Measurements from ENCODE around the gene C2CD2L.
A peak's percentile ranks its signal among the peaks of the same experiment; 100 is the strongest.
"Not testable (repeated sequence)": the region's sequence is repeated elsewhere in the genome, so short reads cannot be mapped to it uniquely, and the experiment has no call there.

Gene C2CD2L

DNA sequence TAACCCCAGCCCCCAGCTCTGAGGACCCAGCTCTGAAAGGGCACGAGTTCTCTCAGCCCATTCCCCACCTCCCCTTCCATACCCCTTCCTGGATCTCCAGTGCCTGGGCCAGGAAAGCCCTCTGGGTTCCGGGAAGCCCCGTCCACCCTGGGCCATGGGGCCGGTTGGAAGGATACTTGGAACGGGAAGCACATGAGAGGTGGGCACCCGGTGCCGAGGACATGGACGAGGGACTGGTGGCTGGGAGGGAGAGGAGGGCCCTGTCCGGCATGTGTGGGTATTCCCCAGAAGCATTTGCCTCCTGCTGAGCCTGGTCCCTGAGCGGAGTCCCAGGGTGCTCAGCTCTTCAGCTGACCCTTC, 9.1 kb downstream of the C2CD2L start:
- DNase-seq, result no peak

DNA sequence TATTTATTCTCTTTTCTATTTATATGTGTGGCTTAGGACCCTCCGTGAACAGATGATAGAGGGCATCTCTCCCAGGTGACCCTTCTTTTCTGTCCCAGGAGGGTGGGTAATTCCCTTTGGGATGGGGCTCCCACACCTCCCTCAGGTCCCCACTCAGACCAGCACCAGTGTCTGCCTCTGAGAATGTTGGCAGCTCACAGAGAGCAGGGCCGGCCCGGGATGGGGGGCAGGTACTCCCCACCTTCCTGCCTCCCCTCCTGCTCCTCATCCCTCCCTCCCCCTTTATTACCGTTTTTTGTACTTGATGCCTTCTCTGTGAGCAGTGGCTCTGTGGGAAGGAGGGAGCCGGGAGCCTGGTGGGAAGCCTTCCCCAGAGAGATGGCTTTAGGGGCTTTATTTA, 9.5 kb downstream of the C2CD2L start:
- DNase-seq, result no peak

DNA sequence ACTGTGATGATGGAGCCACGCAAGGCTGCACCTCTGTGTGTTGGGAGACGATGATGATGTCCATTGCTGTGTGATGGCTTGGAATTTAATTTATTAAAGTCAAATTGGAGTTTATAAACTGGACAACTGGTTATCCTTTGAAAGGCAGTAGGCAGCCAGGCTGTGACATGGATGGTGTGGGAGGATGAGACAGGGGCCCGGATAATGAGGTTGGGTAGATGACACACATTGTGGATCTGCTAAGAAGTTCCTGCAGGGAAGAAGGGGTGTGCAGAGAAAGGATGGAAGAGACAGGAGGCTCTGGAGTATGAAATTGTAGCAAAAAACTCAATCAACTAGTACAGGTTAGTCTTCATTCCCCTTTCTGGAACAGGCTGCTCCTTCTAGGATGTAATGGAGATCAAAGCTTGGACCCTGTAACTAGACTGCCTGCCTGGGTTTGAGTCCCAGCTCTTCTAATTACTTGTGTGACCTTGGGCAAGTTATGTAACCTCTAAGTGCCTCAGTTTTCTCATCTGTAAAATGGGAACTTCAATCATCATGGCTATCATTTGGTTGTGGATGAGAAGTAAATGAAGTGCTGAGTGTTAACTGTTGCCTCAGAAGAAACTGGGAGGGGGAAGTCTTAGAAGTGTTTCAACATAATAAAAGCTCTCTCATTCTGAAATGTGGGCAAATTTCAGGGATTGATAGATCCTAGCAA, 10.0 kb downstream of the C2CD2L start:
- DNase-seq, result no peak

DNA sequence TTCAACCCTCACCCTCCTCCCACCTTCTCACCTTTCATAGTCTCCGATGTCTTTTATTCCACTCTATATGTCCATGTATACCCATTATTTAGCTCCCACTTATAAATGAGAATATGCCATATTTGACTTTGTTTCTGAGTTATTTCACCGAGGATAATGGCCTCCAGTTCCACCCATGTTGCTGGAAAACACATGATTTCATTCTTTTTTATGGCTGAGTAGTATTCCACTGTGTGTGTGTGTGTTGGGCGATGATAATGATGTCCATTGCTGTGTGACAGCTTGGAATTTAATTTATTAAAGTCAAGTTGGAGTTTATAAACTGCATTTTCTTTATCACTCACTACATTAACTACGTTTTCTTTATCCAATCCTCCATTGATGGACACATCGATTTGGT, 11.1 kb downstream of the C2CD2L start:
- DNase-seq, result no peak

DNA sequence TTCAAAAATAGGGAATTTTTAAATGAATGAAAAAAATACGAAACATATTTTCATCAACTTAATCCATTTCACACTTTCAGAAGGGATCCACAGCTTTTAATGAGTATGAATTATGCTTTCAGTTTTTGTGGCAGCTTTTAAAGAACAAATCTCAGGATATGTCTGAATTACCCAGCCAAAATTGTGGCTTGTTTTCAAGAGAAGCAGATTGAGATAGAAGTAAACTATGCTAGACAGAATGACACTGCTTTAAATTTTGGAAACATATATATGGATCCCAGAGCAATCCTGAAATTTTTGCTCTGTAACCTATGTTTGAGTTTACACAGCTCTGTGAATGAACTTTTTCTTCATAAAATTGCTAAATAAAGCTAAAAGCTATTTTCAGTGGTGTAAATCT, 11.8 kb downstream of the C2CD2L start:
- no peak for DNase-seq

DNA sequence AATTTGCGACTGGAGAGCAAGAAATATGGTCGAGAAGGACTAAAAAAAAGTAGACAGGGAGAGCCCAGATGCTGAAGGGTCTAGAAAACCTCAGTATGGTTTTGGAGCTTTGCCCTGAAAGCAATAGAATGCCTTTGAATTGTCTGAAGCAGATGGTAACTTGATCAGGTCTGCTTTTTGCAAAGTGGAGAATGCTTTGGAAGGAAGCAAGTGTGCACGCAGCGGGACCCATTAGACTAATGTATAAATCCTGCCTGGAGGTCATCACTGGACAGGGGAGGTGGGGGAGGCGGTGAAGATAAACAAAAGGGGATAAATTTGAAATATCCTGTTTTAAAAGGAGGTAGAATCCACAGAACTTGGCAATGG, 13.5 kb downstream of the C2CD2L start:
- no peak for DNase-seq

DNA sequence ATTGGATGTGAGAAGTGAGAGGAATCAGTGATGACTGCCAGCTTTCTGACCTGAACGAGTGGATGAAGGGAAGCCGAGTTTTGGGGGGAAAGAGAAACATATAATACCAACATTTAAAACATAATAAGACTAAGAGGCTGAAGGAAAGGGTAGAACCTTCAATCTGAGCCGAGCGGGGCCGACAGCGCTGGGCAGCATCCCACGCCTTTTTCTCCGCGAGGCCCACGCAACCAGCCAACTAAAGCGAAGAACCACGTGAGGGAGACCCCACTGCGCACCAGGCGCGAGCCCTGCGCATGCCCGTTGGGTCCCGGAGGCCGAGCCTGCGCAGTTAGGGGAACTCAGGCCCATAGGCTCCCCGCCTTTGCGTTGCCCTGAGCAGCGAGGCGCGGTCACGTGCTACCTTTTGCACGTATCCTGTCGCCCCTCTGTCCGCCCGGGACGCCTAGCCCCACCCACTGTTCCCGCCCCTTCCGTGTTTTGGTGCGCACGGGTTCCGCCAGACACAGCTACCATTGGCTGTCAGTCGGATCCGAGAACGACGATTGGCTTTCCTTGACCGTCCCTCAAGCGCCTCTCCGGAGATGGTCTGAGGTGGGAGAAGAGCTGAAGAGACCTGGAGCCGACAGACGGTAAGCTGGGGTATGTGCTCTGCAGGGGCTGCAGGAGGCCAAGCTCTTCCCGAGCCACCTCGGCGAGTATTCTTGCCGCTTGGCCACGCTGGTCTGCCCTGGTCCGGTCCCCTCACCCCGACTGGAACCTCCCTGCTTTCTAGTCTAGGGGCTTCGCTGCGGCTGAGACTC, 14.1 kb downstream of the C2CD2L start, which contains the start of gene HINFP:
HINFP (plus strand) TSS at position 573 of the 803 bp plus-strand sequence. CDS start 5,365 bp downstream, outside the sequence.
- DNase-seq, result peak; percentile 100

DNA sequence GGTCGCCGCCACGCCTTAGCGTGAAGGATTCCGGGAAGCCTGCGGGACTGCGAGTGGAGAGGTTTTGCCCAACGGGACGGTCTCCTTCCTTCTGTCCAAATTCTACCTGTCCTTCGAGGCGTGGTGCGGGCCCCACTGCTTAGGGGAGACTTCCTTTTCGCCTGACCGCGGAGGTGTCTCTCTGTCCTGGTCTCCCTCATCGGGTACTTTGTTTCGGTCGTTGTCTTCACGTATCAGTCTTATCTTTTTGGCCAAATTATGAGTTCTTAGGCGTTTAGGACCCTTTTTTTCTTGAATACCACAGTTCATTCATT, 14.6 kb downstream of the C2CD2L start:
- DNase-seq, result no peak

DNA sequence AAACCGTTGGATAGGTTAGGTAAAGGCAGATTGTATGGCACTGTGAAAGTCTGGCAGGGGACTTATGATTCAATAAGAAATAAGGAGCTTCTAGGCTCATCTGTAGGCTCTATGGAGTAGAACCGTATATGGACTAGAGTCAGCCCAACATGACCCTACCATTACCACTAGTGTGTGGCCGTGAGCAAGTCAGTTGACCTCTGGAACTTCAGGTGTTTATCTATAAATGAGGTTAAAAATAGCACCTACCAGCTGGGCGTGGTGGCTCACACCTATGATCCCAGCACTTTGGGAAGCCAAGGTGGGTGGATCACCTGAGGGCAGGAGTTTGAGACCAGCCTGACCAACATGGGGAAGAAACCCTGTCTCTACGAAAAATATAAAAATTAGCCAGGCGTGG, 18.7 kb downstream of the C2CD2L start:
- DNase-seq, result no peak

DNA sequence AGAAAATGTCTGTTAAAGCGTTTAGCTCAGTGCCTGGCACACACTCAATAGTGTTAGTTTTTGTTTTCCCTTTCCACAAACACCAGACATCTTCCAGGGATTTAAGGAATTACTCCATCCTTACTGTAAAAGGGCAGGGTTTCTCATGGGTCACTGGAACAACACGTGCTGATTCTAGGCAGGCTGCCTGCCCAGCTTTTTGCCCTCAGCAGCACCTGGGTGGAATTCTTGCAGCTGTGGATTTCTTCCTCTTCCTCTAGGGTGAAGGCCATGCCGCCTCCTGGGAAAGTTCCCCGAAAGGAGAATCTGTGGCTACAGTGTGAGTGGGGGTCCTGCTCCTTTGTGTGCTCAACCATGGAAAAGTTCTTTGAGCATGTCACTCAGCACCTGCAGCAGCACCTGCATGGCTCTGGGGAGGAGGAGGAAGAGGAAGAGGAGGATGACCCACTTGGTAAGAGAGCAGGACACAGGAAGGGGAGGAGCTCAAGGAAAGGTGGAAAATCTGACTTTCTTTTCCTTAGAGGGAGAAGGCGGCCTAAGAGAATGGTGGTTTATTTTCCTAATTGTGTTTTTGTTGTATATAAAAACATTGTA, 19.6 kb downstream of the C2CD2L start:
- no peak for DNase-seq

DNA sequence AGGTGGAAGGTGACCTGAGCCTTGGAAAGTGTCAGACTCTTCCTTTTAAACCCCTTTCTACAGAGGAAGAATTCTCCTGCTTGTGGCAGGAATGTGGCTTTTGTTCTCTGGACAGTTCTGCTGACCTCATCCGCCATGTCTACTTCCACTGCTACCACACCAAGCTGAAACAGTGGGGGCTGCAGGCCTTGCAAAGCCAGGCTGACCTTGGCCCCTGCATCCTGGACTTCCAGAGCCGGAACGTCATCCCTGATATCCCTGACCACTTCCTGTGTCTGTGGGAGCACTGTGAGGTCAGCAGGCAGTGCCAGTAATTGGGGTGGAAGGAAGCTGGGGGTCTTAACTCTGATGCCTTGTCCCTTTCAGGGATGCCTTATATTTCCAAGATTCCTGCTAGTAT, 23.5 kb downstream of the C2CD2L start:
- no peak for DNase-seq

DNA sequence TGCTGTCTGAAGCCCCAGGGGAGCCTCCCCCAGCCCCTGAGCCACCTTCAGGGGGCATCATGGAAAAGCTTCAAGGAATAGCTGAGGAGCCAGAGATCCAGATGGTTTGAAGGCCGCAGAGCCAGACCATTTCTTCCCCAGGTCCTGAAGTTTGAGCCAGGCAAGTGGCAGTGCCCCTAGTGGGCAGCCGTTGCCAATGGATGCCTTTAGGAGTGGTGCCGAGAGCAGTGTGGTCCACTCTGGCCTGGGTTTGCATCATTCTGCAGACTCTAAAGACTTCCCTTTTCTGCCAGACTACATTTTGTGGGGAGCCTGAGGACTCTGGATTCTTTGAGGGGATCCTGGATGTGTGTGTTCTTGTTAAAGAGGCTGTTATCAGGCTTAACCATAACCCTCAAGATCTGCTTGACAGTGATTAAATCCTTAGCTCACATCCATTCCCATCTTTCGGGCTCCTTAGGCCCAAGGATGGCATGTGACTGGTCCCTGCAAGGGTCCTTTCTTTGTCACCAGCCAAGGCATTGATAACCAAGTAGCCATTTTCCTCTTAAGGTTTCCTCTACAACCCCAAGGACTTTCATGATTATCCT, 27.3 kb downstream of the C2CD2L start:
- no peak for DNase-seq

DNA sequence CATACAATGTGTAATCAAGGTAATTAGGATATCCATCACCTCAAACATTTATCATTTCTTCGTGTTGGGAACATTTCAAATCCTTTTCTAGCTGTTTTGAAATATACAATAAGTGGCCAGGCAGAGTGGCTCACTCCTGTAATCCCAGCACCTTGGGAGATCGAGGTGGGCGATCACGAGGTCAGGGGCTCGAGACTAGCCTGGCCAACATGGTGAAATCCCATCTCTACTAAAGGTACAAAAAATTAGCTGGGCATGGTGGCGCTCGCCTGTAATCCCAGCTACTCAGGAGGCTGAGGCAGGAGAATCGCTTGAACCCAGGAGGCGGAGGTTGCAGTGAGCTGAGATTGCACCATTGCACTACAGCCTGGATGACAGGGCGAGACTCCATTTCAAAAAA, 32.1 kb downstream of the C2CD2L start:
- not testable (repeated sequence) for DNase-seq

DNA sequence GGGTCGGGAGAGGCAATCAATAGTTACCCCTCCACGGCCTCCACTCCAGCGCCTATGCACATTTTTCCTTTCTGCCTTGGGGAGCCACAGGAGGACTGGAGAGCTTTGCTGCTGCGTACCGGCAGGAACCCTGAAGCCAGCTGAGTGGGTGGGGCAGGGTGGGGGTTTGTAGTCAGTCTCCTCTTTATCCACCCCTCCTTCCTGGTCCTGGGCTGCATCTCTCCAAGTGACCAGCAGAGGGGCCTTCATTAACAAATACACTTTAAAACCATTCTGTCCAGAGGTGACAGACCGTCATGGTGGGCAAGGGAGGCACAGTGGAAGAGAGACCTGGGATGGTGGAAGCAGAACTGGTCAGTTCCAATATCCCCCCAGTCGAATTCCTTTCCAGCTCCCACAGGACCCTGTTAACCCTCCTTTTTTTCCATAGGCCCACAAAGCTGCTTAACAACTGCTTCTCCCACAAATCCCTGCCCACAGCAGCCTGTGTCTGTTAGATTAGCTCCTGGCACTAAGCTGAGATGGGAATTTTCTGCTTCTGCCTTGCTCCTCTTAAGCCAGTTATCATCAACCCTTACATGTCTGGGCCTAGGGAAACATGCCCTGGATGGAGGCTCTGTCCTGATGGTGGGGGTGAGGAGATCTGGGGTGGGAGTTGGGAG, 37.8 kb downstream of the C2CD2L start:
- peak; percentile 38 for DNase-seq

DNA sequence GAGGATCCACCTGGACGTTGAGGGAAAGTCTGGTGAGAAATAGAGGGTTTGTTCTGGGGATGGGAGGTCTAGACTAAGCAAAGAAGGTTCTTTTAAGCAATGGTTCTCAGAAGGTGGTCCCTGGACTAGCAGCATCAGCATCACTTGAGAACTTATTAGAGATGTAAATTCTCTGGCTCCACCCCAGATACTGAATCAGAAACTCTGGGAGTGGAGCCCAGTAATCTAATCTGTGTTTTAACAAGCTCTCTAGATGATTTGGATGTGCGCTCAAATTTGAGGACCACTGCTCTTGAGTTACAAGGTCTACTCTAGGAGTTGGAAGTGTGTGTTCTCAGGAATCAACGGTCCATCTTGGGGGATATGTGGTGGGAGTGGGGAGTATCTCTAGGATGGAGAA, 38.4 kb downstream of the C2CD2L start:
- no peak for DNase-seq

DNA sequence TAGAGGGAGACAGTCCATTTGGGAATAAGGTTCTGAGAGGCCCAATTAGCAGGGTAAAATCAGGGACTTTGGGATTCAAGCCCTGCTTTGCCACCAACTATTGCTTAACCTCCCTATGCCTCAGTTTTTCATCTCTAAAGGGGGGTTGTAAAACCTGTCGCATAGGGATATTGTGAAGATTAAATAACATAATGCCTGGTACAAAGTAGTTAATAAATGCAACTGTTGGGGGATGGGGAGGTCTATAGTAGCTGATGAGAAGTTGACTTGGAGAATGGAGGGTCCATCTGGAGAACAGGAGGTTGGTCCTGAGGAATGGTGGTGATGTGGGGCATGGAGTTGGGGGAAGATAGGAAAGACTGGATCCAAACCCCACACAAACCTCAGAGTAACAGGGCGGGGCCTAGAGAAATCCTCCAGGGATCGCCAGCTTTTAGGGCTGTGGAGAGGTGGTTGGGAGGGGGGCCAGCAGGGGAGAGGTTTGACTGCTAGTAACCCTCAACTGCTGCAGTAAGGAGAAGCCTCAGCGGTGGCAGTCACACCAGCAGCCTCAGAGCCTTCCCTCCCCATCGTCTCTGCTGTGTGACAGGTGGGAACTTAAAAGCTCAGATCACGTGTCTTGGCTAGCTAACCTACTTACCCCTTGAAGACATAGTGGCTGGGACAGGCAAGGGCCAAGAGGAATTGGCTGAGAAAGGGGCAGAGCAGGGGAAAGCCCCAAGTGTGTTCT, 40.6 kb downstream of the C2CD2L start:
- DNase-seq, result no peak

DNA sequence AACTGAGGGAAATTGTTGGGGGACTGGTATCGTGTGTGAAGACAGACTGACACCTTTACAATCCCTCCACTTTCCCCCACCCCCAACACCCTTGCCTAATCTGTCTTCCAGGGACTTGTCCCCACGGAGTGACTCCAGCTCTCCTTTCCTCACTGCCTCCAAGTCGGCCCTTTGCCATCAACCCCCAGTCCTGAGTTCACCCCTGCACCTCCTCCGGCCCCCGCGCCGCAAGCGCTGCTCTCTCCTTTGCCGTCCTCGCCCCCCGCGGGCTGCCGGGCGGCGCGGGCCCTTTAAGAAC, 41.5 kb downstream of the C2CD2L start:
- DNase-seq, result no peak

DNA sequence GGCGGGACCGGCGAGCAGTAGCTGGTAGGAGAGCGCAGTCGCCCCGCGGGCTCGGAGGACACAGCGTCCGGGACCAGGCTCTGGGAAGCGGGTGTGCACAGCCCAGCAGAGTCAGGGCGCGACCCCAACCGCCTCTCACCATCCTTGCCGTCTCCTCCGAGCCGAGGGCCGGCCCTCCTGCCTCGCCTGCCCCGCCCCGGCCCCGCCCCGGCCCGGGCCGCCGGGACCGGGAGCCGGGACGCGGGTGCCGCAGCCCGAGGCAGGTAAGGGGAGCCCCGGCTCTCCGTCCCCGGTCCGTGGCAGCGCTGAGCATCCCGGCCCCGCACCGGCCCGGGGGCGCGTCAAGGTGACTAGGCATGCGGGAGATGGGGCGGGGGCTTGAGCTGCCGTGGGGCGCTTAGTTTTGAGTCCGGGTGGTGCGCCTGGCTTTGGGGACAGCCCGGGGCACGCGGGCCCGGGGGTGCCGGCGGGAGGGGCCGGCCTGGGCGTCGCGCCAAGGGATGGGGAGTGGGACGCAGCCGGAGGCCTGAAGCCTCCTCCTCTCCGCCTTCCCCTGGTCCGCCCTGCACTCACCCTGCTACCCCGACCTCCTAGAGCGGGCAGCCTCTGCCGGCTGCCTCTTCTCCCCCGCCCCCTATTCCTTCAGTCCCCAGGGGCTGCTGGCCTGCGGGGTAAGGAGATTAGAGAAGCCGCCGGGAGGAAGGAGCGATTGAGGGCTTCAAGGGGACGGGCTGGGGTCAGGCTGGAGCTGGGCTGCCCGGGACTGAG, 42.1 kb downstream of the C2CD2L start, which contains the start of gene ABCG4:
ABCG4 (plus strand) TSS at position 35 of the 768 bp plus-strand sequence. CDS start 914 bp downstream, outside the sequence.
- DNase-seq, result peak; percentile 47

DNA sequence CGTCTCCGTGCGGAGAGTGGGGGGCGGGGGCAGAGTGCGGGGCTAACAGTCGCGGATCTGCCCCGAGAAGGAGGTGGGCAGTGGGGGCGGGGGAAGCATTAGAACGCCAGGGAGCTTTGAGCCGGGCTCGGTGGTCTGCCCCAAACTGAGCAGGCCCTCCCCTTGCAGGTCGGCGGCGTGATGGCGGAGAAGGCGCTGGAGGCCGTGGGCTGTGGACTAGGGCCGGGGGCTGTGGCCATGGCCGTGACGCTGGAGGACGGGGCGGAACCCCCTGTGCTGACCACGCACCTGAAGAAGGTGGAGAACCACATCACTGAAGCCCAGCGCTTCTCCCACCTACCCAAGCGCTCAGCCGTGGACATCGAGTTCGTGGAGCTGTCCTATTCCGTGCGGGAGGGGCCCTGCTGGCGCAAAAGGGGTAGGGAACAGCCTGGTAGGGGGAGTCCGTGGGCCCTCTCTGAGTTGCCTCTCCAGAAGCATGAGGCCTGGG, 42.7 kb downstream of the C2CD2L start:
- DNase-seq, result no peak

DNA sequence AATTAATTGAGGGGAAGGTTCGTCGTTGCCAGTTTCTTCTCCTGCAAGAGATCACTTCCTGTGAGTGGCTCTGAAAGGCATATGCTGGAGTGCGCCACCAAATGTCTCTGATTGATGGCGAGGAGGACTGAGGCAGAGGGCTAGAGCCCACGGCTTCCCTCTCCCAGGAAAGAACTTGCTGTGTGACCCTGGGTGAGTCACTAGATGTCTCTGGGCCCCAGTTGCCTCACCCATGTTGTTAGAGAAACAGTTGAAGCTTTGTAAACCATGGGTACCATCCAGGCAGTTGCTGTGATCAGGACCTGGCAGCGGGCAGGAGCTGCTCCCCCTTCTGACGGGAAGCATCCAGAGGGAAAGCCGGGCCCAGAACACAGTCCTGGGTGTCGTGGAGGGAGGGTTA, 44.9 kb downstream of the C2CD2L start:
- DNase-seq, result no peak

DNA sequence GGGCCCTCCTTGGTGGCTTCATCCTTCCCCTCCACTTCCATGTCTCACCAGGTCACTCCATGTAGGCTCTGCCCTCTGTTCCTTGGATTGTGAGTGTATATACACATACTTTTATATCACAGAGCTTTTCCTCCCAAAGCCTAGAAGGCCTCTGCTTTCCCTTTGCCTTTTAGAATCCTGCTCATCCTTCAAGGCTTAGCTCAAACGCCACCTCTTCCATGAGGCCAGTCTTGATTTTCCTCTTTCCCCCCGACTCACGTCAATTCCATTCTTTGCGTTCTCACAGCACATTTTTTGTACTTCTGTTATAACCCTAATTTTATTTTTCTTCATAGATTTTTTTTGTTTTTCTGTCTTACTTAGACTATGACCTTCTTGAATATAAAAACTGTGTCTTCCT, 45.5 kb downstream of the C2CD2L start:
- DNase-seq, result no peak
